GM12878 (cell line): ENCODE measurements around the gene STATH. TPM values are rescaled to one million over a fixed set of nuclear protein-coding genes. Genes with fewer than 3 reads are reported as not detected.

Experiments
- ATAC-seq: fragments of 200-7000 bp; cut with Tn5 transposase; 3 replicates; pipeline ENCODE4 v1.9.1; 2020; ENCODE audit warnings: mild to moderate bottlenecking, moderate library complexity
- BruUV-seq: library from RNA; stranded (reverse); fragments of 400-500 nt; replicated peaks from 2 replicates; lab custom pipeline; 2021; lab: Mats Ljungman, UMichigan
- CTCF ChIA-PET: fragments of 300-600 bp; sonication (Branson Sonifier 250); formaldehyde crosslinking; extraction: SDS; loops from one replicate; lab custom pipeline; 2021; ENCODE audit warnings: inconsistent platforms; lab: Yijun Ruan, JAX
- POLR2A ChIA-PET: fragments of 350-600 bp; formaldehyde crosslinking; extraction: SDS; loops from one replicate; lab custom pipeline; 2021; ENCODE audit warnings: inconsistent platforms; lab: Charles Lee
- RAD21 ChIA-PET: fragments of 300-600 bp; sonication (Branson Sonifier 250); formaldehyde crosslinking; loops from one replicate; lab custom pipeline; 2023; ENCODE audit warnings: antibody characterized with exemption; ENCODE audit not compliant: unreplicated experiment; lab: Charles Lee
- SMC1A ChIA-PET: fragments of 300-600 bp; sonication (Branson Sonifier 250); formaldehyde crosslinking; loops from one replicate; lab custom pipeline; 2023; ENCODE audit not compliant: unreplicated experiment, uncharacterized antibody; lab: Charles Lee
- DNase-seq: peaks from one replicate; pipeline ENCODE4 v3.0.0-alpha.2; 2011; ENCODE audit warnings: low read depth, low spot score
- FAIRE-seq: peaks from 3 replicates; lab custom pipeline; 2011; peaks lifted over from hg19 to GRCh38; lab: Jason Lieb, UNC
- H2AFZ ChIP-seq: 2 replicates; pipeline ENCODE4 v1.6.0; 2011; ENCODE audit warnings: low read depth, low read length, control low read depth; ENCODE audit not compliant: control insufficient read depth
- H3K27ac ChIP-seq: 2 replicates; pipeline ENCODE4 v1.5.1; 2011; ENCODE audit warnings: control low read depth; ENCODE audit not compliant: control insufficient read depth, insufficient read depth
- H3K27me3 ChIP-seq, 2 experiments: replicated peaks in 1 of 2; 2 replicates each; pipeline versions ENCODE4 v1.6.0 to v1.6.1; 2011; ENCODE audit warnings: low read length in 1 of 2; ENCODE audit not compliant: control insufficient read depth in 2 of 2, insufficient read depth in 2 of 2
- H3K36me3 ChIP-seq, 2 experiments: 2 replicates each; pipeline ENCODE4 v1.5.1; 2011; ENCODE audit warnings: low read length in 1 of 2; ENCODE audit not compliant: control insufficient read depth in 2 of 2, insufficient read depth in 2 of 2
- H3K4me1 ChIP-seq: 2 replicates; pipeline ENCODE4 v1.6.1; 2011; ENCODE audit warnings: mild to moderate bottlenecking, low read length, moderate library complexity, mixed read lengths; ENCODE audit not compliant: control insufficient read depth, insufficient read depth
- H3K4me2 ChIP-seq: 2 replicates; pipeline ENCODE4 v1.6.0; 2011; ENCODE audit warnings: control low read depth; ENCODE audit not compliant: control insufficient read depth, insufficient read depth
- H3K4me3 ChIP-seq: fragments of 200-600 bp; sonication (generic); 2 replicates; pipeline ENCODE4 v1.5.1; 2016
- H3K79me2 ChIP-seq: 2 replicates; pipeline ENCODE4 v1.6.0; 2011; ENCODE audit warnings: low read length; ENCODE audit not compliant: control insufficient read depth, insufficient read depth
- H3K9ac ChIP-seq: 2 replicates; pipeline ENCODE4 v1.8.0; 2011; ENCODE audit warnings: low read length, control low read depth, mixed read lengths; ENCODE audit not compliant: control insufficient read depth, insufficient read depth
- H3K9me3 ChIP-seq: replicated peaks from 3 replicates; pipeline ENCODE4 v1.5.1; 2011; ENCODE audit warnings: mild to moderate bottlenecking, low read length; ENCODE audit not compliant: control insufficient read depth, insufficient read depth
- H4K20me1 ChIP-seq: 2 replicates; pipeline ENCODE4 v1.6.0; 2011; ENCODE audit not compliant: control insufficient read depth, insufficient read depth
- BCL11A ChIP-seq: IDR thresholded peaks from 2 replicates; pipeline ENCODE4 v1.6.1; 2011; ENCODE audit warnings: low read depth, low read length
- BHLHE40 ChIP-seq, 2 experiments: fragments of 450-650 bp in 1 of 2; IDR thresholded peaks; 2 replicates each; pipeline ENCODE4 v1.6.1; 2011 to 2017; ENCODE audit warnings: low read depth in 2 of 2, borderline replicate concordance in 1 of 2, improper control_type of control experiment in 1 of 2, low read length in 1 of 2, mild to moderate bottlenecking in 1 of 2
- BRCA1 ChIP-seq: IDR thresholded peaks from 2 replicates; pipeline ENCODE4 v1.6.1; 2011; ENCODE audit warnings: low read depth, low read length, improper control_type of control experiment
- CREM ChIP-seq: IDR thresholded peaks from 2 replicates; pipeline ENCODE4 v1.6.1; 2014; ENCODE audit warnings: antibody characterized with exemption, low read depth
- FOXM1 ChIP-seq: IDR thresholded peaks from 2 replicates; pipeline ENCODE4 v1.6.1; 2012; ENCODE audit warnings: low read depth, mild to moderate bottlenecking, inconsistent platforms, low read length, moderate library complexity
- HDAC6 ChIP-seq: fragments of 200-600 bp; sonication (generic); IDR thresholded peaks from one replicate; pipeline ENCODE4 v1.8.0; 2017; ENCODE audit warnings: antibody characterized with exemption; ENCODE audit not compliant: unreplicated experiment
- KLF5 ChIP-seq: fragments of 450-650 bp; IDR thresholded peaks from 2 replicates; pipeline ENCODE4 v1.6.1; 2014; ENCODE audit warnings: mild to moderate bottlenecking; ENCODE audit not compliant: partially characterized antibody
- PAX8 ChIP-seq: fragments of 450-650 bp; IDR thresholded peaks from 2 replicates; pipeline ENCODE4 v1.6.1; 2017; ENCODE audit warnings: mild to moderate bottlenecking, moderate library complexity
- WRNIP1 ChIP-seq: IDR thresholded peaks from 2 replicates; pipeline ENCODE4 v1.6.1; 2011; ENCODE audit warnings: low read depth, low read length, improper control_type of control experiment, borderline replicate concordance
- WGBS: methylation state at CpG from one replicate; pipeline ENCODE4 v1.1.6; 2016; ENCODE audit warnings: low lambda C conversion rate; ENCODE audit not compliant: insufficient replicate concordance, insufficient coverage; ENCODE audit errors: missing lambda C conversion rate; 5-methylcytosine and 5-hydroxymethylcytosine counted together
- in situ Hi-C: fragments of 300-500 bp; cut with MboI; formaldehyde crosslinking; loops from 9 replicates; pipeline ENCODE4 v1.14.3; 2018; ENCODE audit warnings: mixed read lengths
- intact Hi-C: fragments of 100-400 bp; cut with micrococcal nuclease; formaldehyde crosslinking; loops from one replicate; pipeline ENCODE4 v1.14.2; 2022; ENCODE audit not compliant: unreplicated experiment
- polyA plus RNA-seq, 11 experiments: library from polyadenylated mRNA; depleted of rRNA in 4 of 11; unstranded in 6 of 11; stranded (reverse) in 5 of 11; fragments of >200 nt; fragmentation: Nextera tagmentation in 4 of 11; fragmentation: Illumina TruSeq in 1 of 11; extraction: Ambion mirVana in 4 of 11; extraction: Trizol in 1 of 11; gene quantifications; 1 replicate in 1 of 11; 2 replicates in 10 of 11; pipeline versions ENCODE4 v1.2.1 to v1.2.3, GENCODE V29; 2011 to 2016; ENCODE audit warnings: inconsistent platforms in 2 of 11, missing spikeins in 2 of 11, low read depth in 1 of 11
- total RNA-seq, 4 experiments: library from RNA; depleted of rRNA in 3 of 4; stranded (reverse); fragments of >200 nt in 3 of 4; fragmentation: Illumina TruSeq in 1 of 4; extraction: Trizol in 1 of 4; gene quantifications; 2 replicates each; pipeline versions ENCODE4 v1.2.1 to v1.2.3, GENCODE V29; 2013 to 2021
- TF ChIP-seq, protein P1 (sequence below): IDR thresholded peaks from 2 replicates; pipeline ENCODE4 v1.6.1; 2012; ENCODE audit warnings: improper control_type of control experiment, low read depth, low read length; ENCODE audit not compliant: insufficient replicate concordance
- TF ChIP-seq, protein P2 (sequence below): IDR thresholded peaks from 2 replicates; pipeline ENCODE4 v1.6.1; 2011; ENCODE audit warnings: low read depth, mild to moderate bottlenecking, low read length, moderate library complexity, borderline replicate concordance; ENCODE audit errors: extremely low read depth
- TF ChIP-seq, protein P3 (sequence below): fragments of 450-650 bp; IDR thresholded peaks from 2 replicates; pipeline ENCODE4 v1.6.1; 2016; ENCODE audit warnings: mild to moderate bottlenecking, moderate library complexity, borderline replicate concordance
- TF ChIP-seq, protein P4 (sequence below): fragments of 450-650 bp; IDR thresholded peaks from 2 replicates; pipeline ENCODE4 v1.6.1; 2014; ENCODE audit warnings: mild to moderate bottlenecking

Gene STATH
- total and polyA plus RNA-seq, 10 of the 15 experiments (the other 5 are each of a cell fraction or from before 2014, with no cell fraction given): 0.21 TPM; not detected in 9

DNA sequence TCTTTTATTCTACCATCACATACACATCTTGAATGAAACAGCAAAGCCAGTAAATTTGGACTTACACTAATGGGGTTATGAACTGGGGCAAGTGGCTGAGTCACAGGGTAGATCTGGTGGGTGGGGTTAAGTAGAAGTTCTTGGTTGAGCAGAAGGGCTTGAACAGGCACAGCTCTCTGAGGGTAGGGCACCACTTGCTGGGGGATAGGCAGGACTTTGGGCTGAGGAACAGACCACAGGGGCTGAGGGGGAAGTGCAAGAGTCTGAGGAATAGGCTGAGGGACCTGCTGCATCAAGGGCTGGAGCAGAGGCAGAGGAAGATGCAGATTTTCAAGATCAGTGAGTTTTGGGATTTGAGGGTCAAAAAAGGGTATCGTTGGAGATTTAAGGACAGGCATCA lies 38.6 kb upstream of the STATH start (continued):
- TF ChIP-seq, protein P1, sequence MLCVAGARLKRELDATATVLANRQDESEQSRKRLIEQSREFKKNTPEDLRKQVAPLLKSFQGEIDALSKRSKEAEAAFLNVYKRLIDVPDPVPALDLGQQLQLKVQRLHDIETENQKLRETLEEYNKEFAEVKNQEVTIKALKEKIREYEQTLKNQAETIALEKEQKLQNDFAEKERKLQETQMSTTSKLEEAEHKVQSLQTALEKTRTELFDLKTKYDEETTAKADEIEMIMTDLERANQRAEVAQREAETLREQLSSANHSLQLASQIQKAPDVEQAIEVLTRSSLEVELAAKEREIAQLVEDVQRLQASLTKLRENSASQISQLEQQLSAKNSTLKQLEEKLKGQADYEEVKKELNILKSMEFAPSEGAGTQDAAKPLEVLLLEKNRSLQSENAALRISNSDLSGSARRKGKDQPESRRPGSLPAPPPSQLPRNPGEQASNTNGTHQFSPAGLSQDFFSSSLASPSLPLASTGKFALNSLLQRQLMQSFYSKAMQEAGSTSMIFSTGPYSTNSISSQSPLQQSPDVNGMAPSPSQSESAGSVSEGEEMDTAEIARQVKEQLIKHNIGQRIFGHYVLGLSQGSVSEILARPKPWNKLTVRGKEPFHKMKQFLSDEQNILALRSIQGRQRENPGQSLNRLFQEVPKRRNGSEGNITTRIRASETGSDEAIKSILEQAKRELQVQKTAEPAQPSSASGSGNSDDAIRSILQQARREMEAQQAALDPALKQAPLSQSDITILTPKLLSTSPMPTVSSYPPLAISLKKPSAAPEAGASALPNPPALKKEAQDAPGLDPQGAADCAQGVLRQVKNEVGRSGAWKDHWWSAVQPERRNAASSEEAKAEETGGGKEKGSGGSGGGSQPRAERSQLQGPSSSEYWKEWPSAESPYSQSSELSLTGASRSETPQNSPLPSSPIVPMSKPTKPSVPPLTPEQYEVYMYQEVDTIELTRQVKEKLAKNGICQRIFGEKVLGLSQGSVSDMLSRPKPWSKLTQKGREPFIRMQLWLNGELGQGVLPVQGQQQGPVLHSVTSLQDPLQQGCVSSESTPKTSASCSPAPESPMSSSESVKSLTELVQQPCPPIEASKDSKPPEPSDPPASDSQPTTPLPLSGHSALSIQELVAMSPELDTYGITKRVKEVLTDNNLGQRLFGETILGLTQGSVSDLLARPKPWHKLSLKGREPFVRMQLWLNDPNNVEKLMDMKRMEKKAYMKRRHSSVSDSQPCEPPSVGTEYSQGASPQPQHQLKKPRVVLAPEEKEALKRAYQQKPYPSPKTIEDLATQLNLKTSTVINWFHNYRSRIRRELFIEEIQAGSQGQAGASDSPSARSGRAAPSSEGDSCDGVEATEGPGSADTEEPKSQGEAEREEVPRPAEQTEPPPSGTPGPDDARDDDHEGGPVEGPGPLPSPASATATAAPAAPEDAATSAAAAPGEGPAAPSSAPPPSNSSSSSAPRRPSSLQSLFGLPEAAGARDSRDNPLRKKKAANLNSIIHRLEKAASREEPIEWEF: no peak
- no peak for TF ChIP-seq KLF5
- no peak for TF ChIP-seq BHLHE40 (IDR thresholded peaks at IDR 0.05; ENCODE audit: borderline replicate concordance in 1 of 2, low read depth in 2 of 2, low read length in 1 of 2)
- TF ChIP-seq PAX8: no peak
- no peak for TF ChIP-seq HDAC6
- TF ChIP-seq WRNIP1: no peak

DNA sequence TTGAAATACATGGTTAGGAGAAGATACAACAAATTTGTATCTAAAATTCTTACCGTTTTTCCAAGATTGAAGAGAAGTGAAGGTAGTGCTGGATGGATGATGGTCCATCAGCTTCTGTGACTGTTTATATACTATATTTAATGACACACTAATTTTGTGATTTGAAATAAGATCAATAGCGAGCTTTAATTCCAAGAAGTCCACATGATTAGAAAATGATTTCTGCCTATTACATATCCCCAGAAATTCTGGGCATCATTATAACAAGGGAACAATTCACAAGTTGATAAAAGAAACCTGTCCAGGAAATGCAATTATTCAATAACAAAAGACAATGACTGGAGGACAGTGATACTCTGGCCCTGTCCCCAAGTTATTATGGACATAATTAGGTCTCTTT lies 30.1 kb upstream of the STATH start, which contains the start of gene CSN2:
Gene CSN2 (minus strand): TSS at position 101 of the 400 bp plus-strand sequence. CDS start 4,733 bp downstream, outside the sequence.
- Histone ChIP-seq H3K9me3 (no peaks in the 10 kb centered on the region), H4K20me1 (no peaks in the 10 kb centered on the region), H3K9ac (no peak within 1 kb of the TSS), H2AFZ (no peak within 1 kb of the TSS), H3K4me3 (no peak within 1 kb of the TSS), H3K4me1 (no peaks in the 10 kb centered on the region), H3K79me2 (no peaks in the 10 kb centered on the region), H3K4me2 (no peak within 1 kb of the TSS), H3K27me3 (no peaks in the 10 kb centered on the region), H3K36me3 (no peaks in the 10 kb centered on the region), H3K27ac (no peak within 1 kb of the TSS)
- no TSS peak for BruUV-seq
- ChIA-PET CTCF (no interaction called here), RAD21 (no interaction called here), POLR2A (no interaction called here), SMC1A (interaction anchor here (0.6 kb wide), 1 partner anchor 9 kb away, joined by 3 read pairs; no protein-coding TSS in a partner anchor)
- FAIRE-seq (no peak), DNase-seq (no peak), ATAC-seq (no peak)
- WGBS: 0% methylated on average over 2 of the region's 2 CpGs
- intact Hi-C loops: no loop called here
- in situ Hi-C loops: no loop called here
- no peak for TF ChIP-seq CREM
- TF ChIP-seq, protein P2, sequence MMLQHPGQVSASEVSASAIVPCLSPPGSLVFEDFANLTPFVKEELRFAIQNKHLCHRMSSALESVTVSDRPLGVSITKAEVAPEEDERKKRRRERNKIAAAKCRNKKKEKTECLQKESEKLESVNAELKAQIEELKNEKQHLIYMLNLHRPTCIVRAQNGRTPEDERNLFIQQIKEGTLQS: no peak
- TF ChIP-seq, protein P3, sequence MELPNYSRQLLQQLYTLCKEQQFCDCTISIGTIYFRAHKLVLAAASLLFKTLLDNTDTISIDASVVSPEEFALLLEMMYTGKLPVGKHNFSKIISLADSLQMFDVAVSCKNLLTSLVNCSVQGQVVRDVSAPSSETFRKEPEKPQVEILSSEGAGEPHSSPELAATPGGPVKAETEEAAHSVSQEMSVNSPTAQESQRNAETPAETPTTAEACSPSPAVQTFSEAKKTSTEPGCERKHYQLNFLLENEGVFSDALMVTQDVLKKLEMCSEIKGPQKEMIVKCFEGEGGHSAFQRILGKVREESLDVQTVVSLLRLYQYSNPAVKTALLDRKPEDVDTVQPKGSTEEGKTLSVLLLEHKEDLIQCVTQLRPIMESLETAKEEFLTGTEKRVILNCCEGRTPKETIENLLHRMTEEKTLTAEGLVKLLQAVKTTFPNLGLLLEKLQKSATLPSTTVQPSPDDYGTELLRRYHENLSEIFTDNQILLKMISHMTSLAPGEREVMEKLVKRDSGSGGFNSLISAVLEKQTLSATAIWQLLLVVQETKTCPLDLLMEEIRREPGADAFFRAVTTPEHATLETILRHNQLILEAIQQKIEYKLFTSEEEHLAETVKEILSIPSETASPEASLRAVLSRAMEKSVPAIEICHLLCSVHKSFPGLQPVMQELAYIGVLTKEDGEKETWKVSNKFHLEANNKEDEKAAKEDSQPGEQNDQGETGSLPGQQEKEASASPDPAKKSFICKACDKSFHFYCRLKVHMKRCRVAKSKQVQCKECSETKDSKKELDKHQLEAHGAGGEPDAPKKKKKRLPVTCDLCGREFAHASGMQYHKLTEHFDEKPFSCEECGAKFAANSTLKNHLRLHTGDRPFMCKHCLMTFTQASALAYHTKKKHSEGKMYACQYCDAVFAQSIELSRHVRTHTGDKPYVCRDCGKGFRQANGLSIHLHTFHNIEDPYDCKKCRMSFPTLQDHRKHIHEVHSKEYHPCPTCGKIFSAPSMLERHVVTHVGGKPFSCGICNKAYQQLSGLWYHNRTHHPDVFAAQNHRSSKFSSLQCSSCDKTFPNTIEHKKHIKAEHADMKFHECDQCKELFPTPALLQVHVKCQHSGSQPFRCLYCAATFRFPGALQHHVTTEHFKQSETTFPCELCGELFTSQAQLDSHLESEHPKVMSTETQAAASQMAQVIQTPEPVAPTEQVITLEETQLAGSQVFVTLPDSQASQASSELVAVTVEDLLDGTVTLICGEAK: no peak
- no peak for TF ChIP-seq BCL11A
- no peak for TF ChIP-seq BRCA1
- TF ChIP-seq, protein P4, sequence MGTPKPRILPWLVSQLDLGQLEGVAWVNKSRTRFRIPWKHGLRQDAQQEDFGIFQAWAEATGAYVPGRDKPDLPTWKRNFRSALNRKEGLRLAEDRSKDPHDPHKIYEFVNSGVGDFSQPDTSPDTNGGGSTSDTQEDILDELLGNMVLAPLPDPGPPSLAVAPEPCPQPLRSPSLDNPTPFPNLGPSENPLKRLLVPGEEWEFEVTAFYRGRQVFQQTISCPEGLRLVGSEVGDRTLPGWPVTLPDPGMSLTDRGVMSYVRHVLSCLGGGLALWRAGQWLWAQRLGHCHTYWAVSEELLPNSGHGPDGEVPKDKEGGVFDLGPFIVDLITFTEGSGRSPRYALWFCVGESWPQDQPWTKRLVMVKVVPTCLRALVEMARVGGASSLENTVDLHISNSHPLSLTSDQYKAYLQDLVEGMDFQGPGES: no peak
- no peak for TF ChIP-seq FOXM1
